HG03064 (cell line): Measurements from ENCODE around the gene PEMT.
"Not testable (repeated sequence)": the region's sequence is repeated elsewhere in the genome, so short reads cannot be mapped to it uniquely, and the experiment has no call there.

Experiments
- ATAC-seq: cut with Tn5 transposase; IDR thresholded peaks from one replicate; pipeline ENCODE4 v1.9.1; 2021; ENCODE audit warnings: low read depth; ENCODE audit not compliant: unreplicated experiment

The PEMT gene

GRCh38 chr17:17465878-17466277 is 125.6 kb downstream of the PEMT start:
- ATAC-seq = not testable (repeated sequence)

- no peak for ATAC-seq
Observed at GRCh38 chr17:17463821-17464220, 127.7 kb downstream of the PEMT start.

- no peak for ATAC-seq
Observed at GRCh38 chr17:17462048-17462824, 129.3 kb downstream of the PEMT start.

- no peak for ATAC-seq
Observed at GRCh38 chr17:17460038-17460437, 131.5 kb downstream of the PEMT start.

GRCh38 chr17:17457680-17458079 is 133.8 kb downstream of the PEMT start:
- ATAC-seq = no peak

- no peak for ATAC-seq
Observed at GRCh38 chr17:17456251-17456650, 135.3 kb downstream of the PEMT start.
